HepG2 (cell line): Measurements from ENCODE around the gene UNC13D. TPM values are rescaled to one million over a fixed set of nuclear protein-coding genes. Genes with fewer than 3 reads are reported as not detected.

Source experiments
- ATAC-seq: fragments of 200-7000 bp; cut with Tn5 transposase; 3 replicates; pipeline ENCODE4 v1.9.1; 2020; ENCODE audit warnings: mild to moderate bottlenecking, moderate library complexity
- BruUV-seq: library from RNA; stranded (reverse); fragments of 400-500 nt; replicated peaks from 2 replicates; lab custom pipeline; 2021; lab: Mats Ljungman, UMichigan
- CTCF ChIA-PET: fragments of 300-600 bp; formaldehyde crosslinking; extraction: SDS; loops from one replicate; lab custom pipeline; 2021; ENCODE audit warnings: low total read pairs, inconsistent platforms, low intra/inter-chr PET ratio; lab: Yijun Ruan, JAX
- POLR2A ChIA-PET: fragments of 350-600 bp; sonication (Branson Sonifier 250); formaldehyde crosslinking; loops from one replicate; lab custom pipeline; 2020; ENCODE audit warnings: antibody characterized with exemption, inconsistent platforms; lab: Yijun Ruan, JAX
- DNase-seq: peaks from one replicate; pipeline ENCODE4 v3.0.0-alpha.2; 2015; ENCODE audit warnings: low spot score
- FAIRE-seq: peaks from 3 replicates; lab custom pipeline; 2011; peaks lifted over from hg19 to GRCh38; lab: Jason Lieb, UNC
- H2AFZ ChIP-seq: one replicate; pipeline ENCODE4 v1.6.1; 2011; ENCODE audit warnings: low read length, inconsistent platforms
- H3K27ac ChIP-seq: fragments of 300-600 bp; 3 replicates; pipeline ENCODE4 v1.8.0; 2011; ENCODE audit warnings: mixed run types, mild to moderate bottlenecking, mixed read lengths, low read length, inconsistent platforms; ENCODE audit not compliant: insufficient read depth; ENCODE audit errors: extremely low read length
- H3K27me3 ChIP-seq, 2 experiments: fragments of 200-600 bp in 1 of 2; 2 replicates in 1 of 2; 3 replicates in 1 of 2; pipeline versions ENCODE4 v1.6.0 to v1.8.0; 2011; ENCODE audit warnings: low read length in 2 of 2, mild to moderate bottlenecking in 2 of 2, moderate library complexity in 2 of 2, inconsistent platforms in 1 of 2; ENCODE audit not compliant: insufficient read depth in 2 of 2, control insufficient read depth in 1 of 2
- H3K36me3 ChIP-seq, 2 experiments: fragments of 200-600 bp in 1 of 2; replicated peaks in 1 of 2; 2 replicates in 1 of 2; 3 replicates in 1 of 2; pipeline versions ENCODE4 v1.5.1 to v1.8.0; 2011; ENCODE audit warnings: low read length in 2 of 2, inconsistent platforms in 1 of 2; ENCODE audit not compliant: insufficient read depth in 2 of 2, control insufficient read depth in 1 of 2
- H3K4me1 ChIP-seq: 2 replicates; pipeline ENCODE4 v1.5.1; 2012; ENCODE audit warnings: low read length, inconsistent platforms; ENCODE audit not compliant: insufficient read depth
- H3K4me2 ChIP-seq: 2 replicates; pipeline ENCODE4 v1.6.0; 2011; ENCODE audit warnings: low read depth, low read length, inconsistent platforms
- H3K4me3 ChIP-seq, 3 experiments: fragments of 200-600 bp in 1 of 3; sonication (generic), shearing (Covaris generic) in 1 of 3; replicated peaks in 1 of 3; 2 replicates each; pipeline ENCODE4 v1.5.1; 2011 to 2016; ENCODE audit warnings: low read length in 3 of 3, inconsistent platforms in 2 of 3, low read depth in 2 of 3, mild to moderate bottlenecking in 2 of 3, control low read depth in 1 of 3, mixed read lengths in 1 of 3; ENCODE audit not compliant: insufficient read depth in 1 of 3
- H3K79me2 ChIP-seq: one replicate; pipeline ENCODE4 v1.6.1; 2011; ENCODE audit warnings: low read length, inconsistent platforms; ENCODE audit not compliant: insufficient read depth
- H3K9ac ChIP-seq: 2 replicates; pipeline ENCODE4 v1.6.0; 2011; ENCODE audit warnings: mild to moderate bottlenecking, low read depth, low read length, inconsistent platforms; ENCODE audit not compliant: insufficient read depth
- H3K9me3 ChIP-seq: 2 replicates; pipeline ENCODE4 v1.5.1; 2012; ENCODE audit warnings: mild to moderate bottlenecking, low read length
- H4K20me1 ChIP-seq: 2 replicates; pipeline ENCODE4 v1.6.0; 2011; ENCODE audit warnings: inconsistent platforms, mild to moderate bottlenecking, low read length, moderate library complexity; ENCODE audit not compliant: insufficient read depth
- DNMT3B ChIP-seq: conservative IDR thresholded peaks from 2 replicates; pipeline ENCODE4 v1.6.1; 2016; ENCODE audit warnings: missing biosample characterization, control low read depth
- FOXC1 ChIP-seq: sonication (generic); formaldehyde crosslinking; IDR thresholded peaks from 2 replicates; pipeline ENCODE4 v1.8.0; 2022; ENCODE audit warnings: mild to moderate bottlenecking, missing genetic modification reagents, borderline replicate concordance
- IKZF5 ChIP-seq: IDR thresholded peaks from 2 replicates; pipeline ENCODE4 v1.6.1; 2018; ENCODE audit warnings: missing genetic modification reagents, mild to moderate bottlenecking, missing compliant biosample characterization
- KDM1A ChIP-seq: IDR thresholded peaks from 2 replicates; pipeline ENCODE4 v1.6.1; 2016; ENCODE audit warnings: missing compliant biosample characterization
- MED8 ChIP-seq: sonication (generic); formaldehyde crosslinking; IDR thresholded peaks from 2 replicates; pipeline ENCODE4 v1.8.1; 2023; ENCODE audit warnings: mild to moderate bottlenecking, missing genetic modification reagents; ENCODE audit not compliant: insufficient replicate concordance
- MXD1 ChIP-seq: sonication (generic); formaldehyde crosslinking; IDR thresholded peaks from 2 replicates; pipeline ENCODE4 v1.4.0; 2020; ENCODE audit warnings: mild to moderate bottlenecking, missing genetic modification reagents
- NCOR1 ChIP-seq: fragments of 200-600 bp; sonication (generic); IDR thresholded peaks from 2 replicates; pipeline ENCODE4 v1.7.0; 2017; ENCODE audit warnings: antibody characterized with exemption, low read length, borderline replicate concordance
- SETDB1 ChIP-seq: sonication (generic); formaldehyde crosslinking; IDR thresholded peaks from 2 replicates; pipeline ENCODE4 v1.5.1; 2020; ENCODE audit warnings: missing genetic modification reagents, mild to moderate bottlenecking, borderline replicate concordance
- SMYD3 ChIP-seq: sonication (generic); formaldehyde crosslinking; IDR thresholded peaks from 2 replicates; pipeline ENCODE4 v1.8.1; 2023; ENCODE audit warnings: mild to moderate bottlenecking, missing genetic modification reagents
- ZNF225 ChIP-seq: sonication (generic); formaldehyde crosslinking; IDR thresholded peaks from 2 replicates; pipeline ENCODE4 v1.4.0; 2020; ENCODE audit warnings: mild to moderate bottlenecking, missing genetic modification reagents
- ZNF274 ChIP-seq: sonication (generic); formaldehyde crosslinking; IDR thresholded peaks from 2 replicates; pipeline ENCODE4 v1.5.1; 2020; ENCODE audit warnings: mild to moderate bottlenecking, missing genetic modification reagents
- ZNF713 ChIP-seq: sonication (generic); formaldehyde crosslinking; IDR thresholded peaks from 2 replicates; pipeline ENCODE4 v1.4.0; 2020; ENCODE audit warnings: mild to moderate bottlenecking, missing genetic modification reagents
- ZSCAN31 ChIP-seq: sonication (generic); formaldehyde crosslinking; IDR thresholded peaks from 2 replicates; pipeline ENCODE4 v1.5.0; 2020; ENCODE audit warnings: low read depth, mild to moderate bottlenecking, missing genetic modification reagents
- WGBS: methylation state at CpG from one replicate; pipeline ENCODE4 v1.1.6; 2017; ENCODE audit warnings: low lambda C conversion rate; 5-methylcytosine and 5-hydroxymethylcytosine counted together
- in situ Hi-C: cut with HindIII; loops from 2 replicates; pipeline ENCODE4 v1.10.0; 2017; ENCODE audit warnings: low pct_unique_long_range_greater_than_20kb; ENCODE audit not compliant: extremely low pct_ligation_motif_present
- intact Hi-C: fragments of 100-400 bp; cut with micrococcal nuclease; formaldehyde crosslinking; loops from one replicate; pipeline ENCODE4 v1.10.0; 2022; ENCODE audit not compliant: unreplicated experiment
- polyA plus RNA-seq, 8 experiments: library from polyadenylated mRNA; depleted of rRNA in 3 of 8; stranded (reverse) in 7 of 8; unstranded in 1 of 8; fragments of >200 nt; fragmentation: Illumina TruSeq in 4 of 8; extraction: Trizol in 4 of 8; gene quantifications; 2 replicates each; pipeline versions ENCODE4 v1.2.1 to v1.2.3, GENCODE V29; 2011 to 2016; ENCODE audit warnings: low read depth in 4 of 8, missing spikeins in 1 of 8, mixed read lengths in 1 of 8; ENCODE audit not compliant: insufficient read depth in 1 of 8
- total RNA-seq, 5 experiments: library from RNA; depleted of rRNA; stranded (reverse); fragments of >200 nt; fragmentation: Illumina TruSeq; extraction: Trizol; gene quantifications; 2 replicates each; pipeline ENCODE4 v1.2.3, GENCODE V29; 2016; ENCODE audit warnings: low read depth in 1 of 5
- TF ChIP-seq, protein P1 (sequence below): sonication (generic); formaldehyde crosslinking; IDR thresholded peaks from 2 replicates; pipeline ENCODE4 v1.4.0; 2020; ENCODE audit warnings: missing genetic modification reagents, borderline replicate concordance
- TF ChIP-seq, protein P2 (sequence below): sonication (generic); formaldehyde crosslinking; IDR thresholded peaks from 2 replicates; pipeline ENCODE4 v1.4.0; 2020; ENCODE audit warnings: mild to moderate bottlenecking, missing genetic modification reagents

The UNC13D gene
- total and polyA plus RNA-seq, 2 of the 13 experiments (the other 11 are each of a cell fraction or from before 2014, with no cell fraction given) = 29.7 to 42.7 TPM

DNA sequence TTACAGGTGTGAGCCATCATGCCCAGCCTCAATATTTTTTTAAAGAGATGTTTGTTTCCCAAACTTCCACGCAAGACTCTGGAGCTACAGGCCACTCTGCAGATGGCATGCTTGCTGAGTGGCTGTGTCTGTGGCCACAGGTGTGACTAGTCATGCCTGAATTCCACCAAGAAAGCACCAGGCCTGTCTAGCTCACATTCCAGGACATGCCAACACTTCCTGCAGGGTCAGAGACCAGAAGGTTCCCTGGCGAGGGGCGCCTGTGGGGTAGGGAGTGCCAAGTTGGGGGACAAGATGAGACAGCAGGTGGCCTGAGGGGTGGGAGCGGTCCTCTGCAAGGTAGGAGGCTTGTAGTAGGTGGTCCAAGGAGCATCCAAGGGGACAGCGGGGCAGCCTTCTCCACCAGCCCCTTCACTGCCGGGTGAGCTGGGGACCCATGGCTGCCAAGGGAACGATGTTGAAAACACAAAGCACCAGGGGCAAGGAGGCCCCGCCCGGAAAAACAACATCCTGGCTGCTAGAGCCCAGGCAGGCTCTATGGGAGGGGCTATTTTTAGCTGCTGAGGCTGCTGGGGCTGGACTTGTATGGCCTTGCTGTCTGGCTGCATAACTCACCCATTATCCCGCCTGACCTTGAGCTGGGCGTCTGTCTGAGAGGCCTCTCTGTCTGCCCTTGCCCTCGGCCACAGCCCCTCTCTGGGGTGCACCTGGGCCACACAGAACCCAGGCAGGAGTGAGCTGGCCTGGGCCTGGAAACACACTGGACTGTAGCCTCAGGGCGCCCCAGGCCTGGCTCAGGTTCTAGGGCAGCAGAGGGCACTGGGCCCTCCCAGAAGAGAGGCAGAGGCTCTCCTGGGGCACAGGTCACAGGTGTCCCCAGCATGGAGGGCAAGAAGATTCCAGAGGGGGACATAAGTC, 28.5 kb upstream of the UNC13D start:
- POLR2A ChIA-PET = interaction anchor here (0.7 to 13.8 kb wide), 21 partner anchors 8 to 379 kb away, joined by 3 to 454 read pairs (median 8); partner anchors contain the start of genes ACOX1, GALK1, MRPL38 and TEN1
- BruUV-seq = no TSS peak
- in situ Hi-C loops = no loop called here
- H3K36me3 ChIP-seq = peaks cover 3 to 18% of the 10 kb centered on the region in 2 experiments; a peak in 4 of 5 replicates
- no peaks in the 10 kb centered on the region for H3K9me3 ChIP-seq
- peak overlapping the region; percentile 80 for H3K9ac ChIP-seq
- H3K4me2 ChIP-seq = peak overlapping the region; percentile 88
- WGBS = 9% methylated on average over 5 of the region's 13 CpGs
- H3K27ac ChIP-seq = peak overlapping the region; percentile 97
- FAIRE-seq (peak; percentile 96), DNase-seq (peak; percentile 99), ATAC-seq (peak; percentile 64)
- peak overlapping the region; percentile 13 to 62 (median 36); a peak in 5 of 6 replicates for H3K4me3 ChIP-seq
- CTCF ChIA-PET = no interaction called here
- H3K79me2 ChIP-seq = peaks cover 28% of the 10 kb centered on the region
- H3K4me1 ChIP-seq = peaks cover 88% of the 10 kb centered on the region
- no peaks in the 10 kb centered on the region for H3K27me3 ChIP-seq
- intact Hi-C loops = no loop called here
- no peaks in the 10 kb centered on the region; the same call in 1 of the 2 replicates for H4K20me1 ChIP-seq
- no peak overlapping the region for H2AFZ ChIP-seq
- TF ChIP-seq KDM1A (0 out of 2 replicates have a peak, but pooled peaks have one; percentile 50), ZNF225 (CRISPR knock-in tag) (0 out of 2 replicates have a peak, but pooled peaks have one; percentile 23), SETDB1 (CRISPR knock-in tag) (no peak), DNMT3B (CRISPR knock-in tag) (no peak; the same call in 1 of the 2 replicates), ZNF713 (CRISPR knock-in tag) (peak; percentile 81; the same call in 1 of the 2 replicates), MED8 (CRISPR knock-in tag) (peak; percentile 25), NCOR1 (peak; percentile 95), FOXC1 (peak; percentile 76), ZSCAN31 (peak; percentile 99), SMYD3 (CRISPR knock-in tag) (no peak; the same call in 1 of the 2 replicates), IKZF5 (CRISPR knock-in tag) (peak; percentile 96), MXD1 (CRISPR knock-in tag) (no peak), ZNF274 (peak; percentile 45; the same call in 1 of the 2 replicates)
- TF ChIP-seq, protein P1, sequence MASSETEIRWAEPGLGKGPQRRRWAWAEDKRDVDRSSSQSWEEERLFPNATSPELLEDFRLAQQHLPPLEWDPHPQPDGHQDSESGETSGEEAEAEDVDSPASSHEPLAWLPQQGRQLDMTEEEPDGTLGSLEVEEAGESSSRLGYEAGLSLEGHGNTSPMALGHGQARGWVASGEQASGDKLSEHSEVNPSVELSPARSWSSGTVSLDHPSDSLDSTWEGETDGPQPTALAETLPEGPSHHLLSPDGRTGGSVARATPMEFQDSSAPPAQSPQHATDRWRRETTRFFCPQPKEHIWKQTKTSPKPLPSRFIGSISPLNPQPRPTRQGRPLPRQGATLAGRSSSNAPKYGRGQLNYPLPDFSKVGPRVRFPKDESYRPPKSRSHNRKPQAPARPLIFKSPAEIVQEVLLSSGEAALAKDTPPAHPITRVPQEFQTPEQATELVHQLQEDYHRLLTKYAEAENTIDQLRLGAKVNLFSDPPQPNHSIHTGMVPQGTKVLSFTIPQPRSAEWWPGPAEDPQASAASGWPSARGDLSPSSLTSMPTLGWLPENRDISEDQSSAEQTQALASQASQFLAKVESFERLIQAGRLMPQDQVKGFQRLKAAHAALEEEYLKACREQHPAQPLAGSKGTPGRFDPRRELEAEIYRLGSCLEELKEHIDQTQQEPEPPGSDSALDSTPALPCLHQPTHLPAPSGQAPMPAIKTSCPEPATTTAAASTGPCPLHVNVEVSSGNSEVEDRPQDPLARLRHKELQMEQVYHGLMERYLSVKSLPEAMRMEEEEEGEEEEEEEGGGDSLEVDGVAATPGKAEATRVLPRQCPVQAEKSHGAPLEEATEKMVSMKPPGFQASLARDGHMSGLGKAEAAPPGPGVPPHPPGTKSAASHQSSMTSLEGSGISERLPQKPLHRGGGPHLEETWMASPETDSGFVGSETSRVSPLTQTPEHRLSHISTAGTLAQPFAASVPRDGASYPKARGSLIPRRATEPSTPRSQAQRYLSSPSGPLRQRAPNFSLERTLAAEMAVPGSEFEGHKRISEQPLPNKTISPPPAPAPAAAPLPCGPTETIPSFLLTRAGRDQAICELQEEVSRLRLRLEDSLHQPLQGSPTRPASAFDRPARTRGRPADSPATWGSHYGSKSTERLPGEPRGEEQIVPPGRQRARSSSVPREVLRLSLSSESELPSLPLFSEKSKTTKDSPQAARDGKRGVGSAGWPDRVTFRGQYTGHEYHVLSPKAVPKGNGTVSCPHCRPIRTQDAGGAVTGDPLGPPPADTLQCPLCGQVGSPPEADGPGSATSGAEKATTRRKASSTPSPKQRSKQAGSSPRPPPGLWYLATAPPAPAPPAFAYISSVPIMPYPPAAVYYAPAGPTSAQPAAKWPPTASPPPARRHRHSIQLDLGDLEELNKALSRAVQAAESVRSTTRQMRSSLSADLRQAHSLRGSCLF (CRISPR knock-in tag) = 0 out of 2 replicates have a peak, but pooled peaks have one; percentile 55
- TF ChIP-seq, protein P2, sequence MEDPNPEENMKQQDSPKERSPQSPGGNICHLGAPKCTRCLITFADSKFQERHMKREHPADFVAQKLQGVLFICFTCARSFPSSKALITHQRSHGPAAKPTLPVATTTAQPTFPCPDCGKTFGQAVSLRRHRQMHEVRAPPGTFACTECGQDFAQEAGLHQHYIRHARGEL (CRISPR knock-in tag) = no peak
